ENCODE results near the gene PIK3R2.
"Not testable (repeated sequence)": the region's sequence is repeated elsewhere in the genome, so short reads cannot be mapped to it uniquely, and the experiment has no call there.

Gene PIK3R2

GRCh38 chr19:18152817-18153555, at the start of gene PIK3R2:
Gene PIK3R2, plus strand, starts transcription at chr19:18153163. Its CDS starts 2,717 bp downstream, at chr19:18155880.
- peak; percentile 99 for FAIRE-seq

DNA sequence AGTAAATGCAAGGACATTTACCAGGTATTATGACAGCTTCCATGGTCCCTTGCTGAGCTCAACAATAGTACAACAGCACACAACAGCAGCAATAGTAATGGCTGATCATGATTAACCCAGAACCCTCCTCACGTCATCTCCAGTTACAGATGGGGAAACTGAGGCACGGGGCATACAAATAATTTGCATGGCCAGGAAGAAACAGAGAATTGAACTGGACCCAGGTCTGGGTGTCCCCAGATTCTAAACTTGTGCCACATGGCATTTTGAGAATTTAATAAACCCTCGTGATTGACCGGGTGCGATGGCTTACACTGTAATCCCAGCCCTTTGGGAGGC, 48.2 kb upstream of the PIK3R2 start:
- FAIRE-seq: no peak

GRCh38 chr19:18105259-18105658, 47.7 kb upstream of the PIK3R2 start:
- FAIRE-seq: not testable (repeated sequence)

DNA sequence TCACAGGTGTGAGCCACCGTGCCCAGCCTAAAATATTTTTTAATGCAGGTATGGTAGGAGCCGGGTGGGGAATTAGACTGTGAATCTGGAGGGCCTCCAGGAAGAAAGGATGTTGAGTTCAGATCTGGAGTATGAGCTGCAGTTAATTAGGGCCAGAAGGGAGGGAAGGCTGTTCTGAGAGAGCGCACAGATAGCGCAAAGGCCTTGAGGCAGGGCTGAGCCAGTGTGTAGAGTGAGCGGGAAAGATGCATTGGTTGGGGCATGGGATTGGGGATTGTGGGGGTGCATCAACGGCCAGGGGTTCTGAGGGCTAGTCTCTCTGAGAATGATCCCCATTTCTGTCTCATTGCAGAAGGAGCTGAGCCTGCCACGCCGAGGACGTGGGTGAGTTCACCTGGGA, 45.7 kb upstream of the PIK3R2 start:
- no peak for FAIRE-seq

GRCh38 chr19:18108897-18109296, 44.1 kb upstream of the PIK3R2 start:
- no peak for FAIRE-seq

DNA sequence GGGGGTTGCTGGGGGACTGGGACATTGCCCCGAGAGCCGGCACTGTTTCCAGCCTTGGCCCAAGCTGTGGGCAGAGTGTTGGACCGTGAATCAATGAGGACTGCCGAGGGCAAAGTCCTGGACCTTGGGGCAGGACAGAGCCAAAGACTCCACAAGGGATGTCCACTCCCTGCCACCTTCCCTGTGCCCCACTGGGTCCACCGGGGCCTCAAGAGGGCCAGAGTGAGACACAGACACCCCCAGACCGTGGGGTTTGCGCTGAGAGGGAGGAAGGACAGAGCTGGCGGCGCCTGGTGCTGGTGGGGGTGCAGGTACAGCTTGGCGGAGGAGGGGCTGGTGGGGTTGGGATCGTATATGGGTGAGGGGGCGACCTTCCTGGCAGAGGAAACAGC, 43.6 kb upstream of the PIK3R2 start:
- no peak for FAIRE-seq

DNA sequence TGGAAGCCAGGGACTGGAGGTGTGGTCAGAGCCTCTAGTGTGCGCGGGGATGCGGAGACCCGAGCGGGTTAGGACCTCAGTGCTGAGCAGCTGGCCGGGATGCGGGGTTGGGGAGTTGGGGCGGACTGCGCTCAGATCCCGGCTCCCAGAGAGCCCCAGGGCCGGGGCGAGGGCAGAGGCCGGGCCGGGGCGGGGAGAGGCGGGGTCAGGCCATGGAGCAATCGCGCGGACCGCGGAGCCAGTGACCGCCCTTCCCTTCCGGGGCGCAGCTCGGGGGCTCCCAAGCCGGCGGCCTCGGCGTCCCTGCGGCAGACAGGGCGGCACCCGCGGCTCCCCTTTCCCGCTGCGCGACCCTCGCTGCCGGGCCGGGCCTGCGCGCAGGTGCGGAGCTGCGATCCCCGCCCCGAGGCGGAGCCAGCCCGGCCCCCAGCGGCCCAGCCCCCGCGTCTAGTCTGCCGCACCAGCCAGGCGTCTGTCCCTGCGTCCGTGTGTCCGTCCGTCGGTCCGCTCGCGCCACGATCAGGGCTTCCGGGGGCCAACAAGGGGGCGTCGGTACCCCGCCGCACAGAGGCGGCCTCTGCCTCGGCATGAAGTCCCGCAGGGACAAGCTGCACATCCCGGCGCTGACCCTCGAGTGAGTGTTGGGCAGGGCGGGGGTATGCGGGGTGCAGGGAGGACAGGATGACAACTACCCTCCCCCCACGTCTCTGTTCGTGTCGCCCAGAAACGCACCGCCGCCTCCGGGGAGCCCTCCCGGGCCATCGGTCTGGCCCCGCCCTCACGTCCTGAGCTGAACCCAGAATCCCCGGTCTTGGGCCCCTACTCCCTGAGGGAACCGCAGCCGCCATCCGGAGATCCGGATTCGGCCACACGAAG, 43.0 kb upstream of the PIK3R2 start:
- FAIRE-seq: no peak

GRCh38 chr19:18110609-18111232, 42.2 kb upstream of the PIK3R2 start:
- no peak for FAIRE-seq

DNA sequence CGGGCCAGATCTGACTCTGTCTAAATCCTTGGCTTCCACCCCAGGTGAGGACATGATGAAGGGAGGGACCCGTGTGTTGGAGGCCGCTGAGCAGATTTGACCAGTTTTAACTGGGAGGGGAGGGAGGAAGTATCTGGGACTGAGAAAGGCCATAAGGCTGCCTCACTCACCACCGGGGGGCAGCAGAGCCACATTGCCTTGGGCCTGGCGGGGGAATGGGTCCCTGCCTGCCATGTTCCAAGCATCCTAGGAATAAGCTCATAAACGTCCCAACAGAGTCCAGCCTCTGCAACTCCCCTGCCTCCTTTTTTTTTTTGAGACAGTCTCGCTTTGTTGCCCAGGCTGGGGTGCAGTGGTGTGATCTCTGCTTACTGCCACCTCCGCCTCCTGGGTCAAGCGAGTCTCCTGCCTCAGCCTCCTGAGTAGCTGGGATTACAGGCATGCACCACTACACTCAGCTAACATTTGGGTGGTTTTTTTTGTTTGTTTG, 39.9 kb upstream of the PIK3R2 start:
- FAIRE-seq: peak; percentile 56

GRCh38 chr19:18113827-18114226, 39.1 kb upstream of the PIK3R2 start:
- no peak for FAIRE-seq

- no peak for FAIRE-seq
Measured at GRCh38 chr19:18114483-18114882, 38.5 kb upstream of the PIK3R2 start.

GRCh38 chr19:18117364-18117691, 35.6 kb upstream of the PIK3R2 start:
- FAIRE-seq: no peak

DNA sequence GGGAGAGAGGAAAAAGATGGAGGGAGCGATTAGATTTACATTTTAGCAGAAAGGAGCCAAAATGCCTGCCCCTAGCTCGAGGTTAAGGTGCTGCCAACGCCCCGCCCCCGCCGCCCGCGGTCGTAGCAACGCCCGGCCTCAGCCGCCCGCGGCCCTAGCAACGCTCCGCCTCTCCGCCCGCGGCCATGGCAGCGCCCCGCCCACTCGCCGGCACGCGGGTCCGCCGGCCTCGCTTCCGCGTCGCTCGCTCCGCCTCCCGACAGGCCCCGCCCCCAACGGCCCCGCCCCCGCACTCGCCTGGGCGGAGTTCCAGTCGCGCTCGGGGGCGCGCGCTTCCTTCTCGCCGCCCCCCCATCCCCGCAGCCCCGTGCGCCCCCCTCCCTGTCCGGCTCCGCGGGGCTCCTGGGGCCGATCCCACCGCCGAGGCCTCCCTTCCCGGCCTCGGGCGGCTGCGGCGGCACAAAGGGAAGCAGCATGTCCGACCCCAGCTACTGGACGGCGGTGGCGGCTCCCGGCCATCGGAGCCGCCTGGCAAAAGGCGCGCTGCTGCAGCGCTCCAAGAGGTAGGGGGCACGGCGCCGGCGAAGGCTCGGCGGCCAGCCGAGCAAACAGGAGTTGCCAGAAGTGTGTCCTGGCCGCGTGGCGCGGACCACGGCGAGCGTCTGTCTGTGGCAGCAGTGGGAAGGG, 35.1 kb upstream of the PIK3R2 start:
- FAIRE-seq: no peak

DNA sequence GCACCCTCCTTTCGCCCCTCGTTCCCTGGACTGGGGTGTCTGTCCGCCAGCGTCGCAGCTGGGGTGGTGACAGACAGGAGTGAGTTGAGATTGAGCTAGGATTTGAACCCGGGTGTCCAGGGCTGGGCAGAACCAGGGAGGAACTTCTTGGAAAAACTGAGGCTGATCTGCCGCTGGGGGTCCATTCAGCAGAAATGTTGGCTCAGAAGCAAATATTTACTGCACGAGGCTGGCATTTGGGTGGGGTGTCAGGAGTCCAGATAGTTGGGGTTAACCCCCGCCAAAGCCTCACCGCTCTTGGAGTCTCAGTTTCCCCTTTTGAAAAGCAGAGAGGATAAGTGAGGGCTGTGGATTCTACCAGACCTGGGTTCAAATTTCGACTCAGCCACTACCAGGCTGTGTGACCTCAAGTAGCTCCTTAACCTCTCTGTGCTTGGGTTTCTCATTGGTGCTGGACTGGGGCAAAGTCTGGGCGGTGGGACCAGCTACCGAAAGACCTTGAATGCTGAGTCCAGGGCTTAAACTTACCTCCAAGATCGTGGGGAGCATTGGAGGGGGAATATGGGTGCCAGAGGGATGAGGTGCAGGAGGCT, 34.4 kb upstream of the PIK3R2 start:
- no peak for FAIRE-seq

GRCh38 chr19:18119013-18119716, 33.8 kb upstream of the PIK3R2 start:
- no peak for FAIRE-seq

DNA sequence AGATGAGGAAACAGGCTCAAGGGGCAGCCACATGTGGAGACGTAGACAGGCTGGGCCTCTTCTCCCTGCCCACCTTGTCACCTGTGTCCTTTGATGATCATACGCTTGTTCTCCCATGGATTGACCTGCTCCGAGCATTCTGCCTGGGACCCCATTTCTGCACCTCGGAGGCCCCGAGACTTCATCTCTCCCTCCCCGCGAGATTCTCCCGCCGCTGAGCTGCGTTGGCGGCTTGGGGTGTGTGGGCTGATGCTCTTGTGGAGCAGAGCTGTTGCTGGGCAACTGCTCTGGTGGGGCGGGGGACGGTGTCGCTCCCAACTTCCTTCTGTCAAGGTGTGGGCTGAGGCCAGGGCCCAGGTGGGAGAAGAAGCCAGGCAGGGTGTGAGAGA, 33.3 kb upstream of the PIK3R2 start:
- FAIRE-seq: no peak

DNA sequence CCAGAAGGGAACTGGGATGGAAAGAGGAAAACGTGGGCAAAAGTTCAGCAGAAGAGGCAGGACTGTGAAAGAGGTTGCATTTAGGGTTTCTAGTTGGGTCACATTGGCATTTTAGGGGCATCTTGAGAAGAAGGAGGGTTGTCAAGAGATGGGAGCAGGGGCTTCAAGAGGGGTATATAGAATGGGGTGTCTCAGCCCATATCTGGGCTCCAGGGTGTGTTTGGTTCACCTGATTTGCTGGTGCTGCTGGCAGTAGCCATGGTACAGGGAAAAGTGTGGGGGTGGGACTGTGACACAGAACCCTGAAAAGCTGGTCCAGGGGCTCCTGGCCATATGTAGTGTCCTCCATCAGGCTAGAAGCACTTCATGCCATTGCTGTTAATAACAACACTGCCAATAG, 32.8 kb upstream of the PIK3R2 start:
- no peak for FAIRE-seq

GRCh38 chr19:18121166-18121565, 31.8 kb upstream of the PIK3R2 start:
- no peak for FAIRE-seq

GRCh38 chr19:18122424-18122823, 30.5 kb upstream of the PIK3R2 start:
- FAIRE-seq: no peak

- no peak for FAIRE-seq
Measured at GRCh38 chr19:18122860-18123795, 29.8 kb upstream of the PIK3R2 start.

GRCh38 chr19:18123819-18124218, 29.1 kb upstream of the PIK3R2 start:
- no peak for FAIRE-seq
